Cardiac fibroblast (primary cell): ENCODE data around the gene JPH4.
A peak's percentile ranks its signal among the peaks of the same experiment; 100 is the strongest.

ENCODE experiments used
- DNase-seq, 2 donors: peaks; one replicate each; pipeline versions ENCODE4 v3.0.0 to v3.0.0-alpha.2; 2010; ENCODE audit warnings: low read depth in 2 of 2
- H3K4me3 ChIP-seq, 2 donors: replicated peaks in 1 of 2; 1 replicate in 1 of 2; 2 replicates in 1 of 2; pipeline ENCODE4 v1.5.1; 2011; ENCODE audit warnings: low read depth in 2 of 2, low read length in 2 of 2, mild to moderate bottlenecking in 2 of 2, moderate library complexity in 1 of 2
- TF ChIP-seq, protein P1 (sequence below): IDR thresholded peaks from one replicate; pipeline ENCODE4 v1.5.1; 2011; ENCODE audit warnings: low read depth, mild to moderate bottlenecking, low read length, inconsistent platforms

JPH4 gene

DNA sequence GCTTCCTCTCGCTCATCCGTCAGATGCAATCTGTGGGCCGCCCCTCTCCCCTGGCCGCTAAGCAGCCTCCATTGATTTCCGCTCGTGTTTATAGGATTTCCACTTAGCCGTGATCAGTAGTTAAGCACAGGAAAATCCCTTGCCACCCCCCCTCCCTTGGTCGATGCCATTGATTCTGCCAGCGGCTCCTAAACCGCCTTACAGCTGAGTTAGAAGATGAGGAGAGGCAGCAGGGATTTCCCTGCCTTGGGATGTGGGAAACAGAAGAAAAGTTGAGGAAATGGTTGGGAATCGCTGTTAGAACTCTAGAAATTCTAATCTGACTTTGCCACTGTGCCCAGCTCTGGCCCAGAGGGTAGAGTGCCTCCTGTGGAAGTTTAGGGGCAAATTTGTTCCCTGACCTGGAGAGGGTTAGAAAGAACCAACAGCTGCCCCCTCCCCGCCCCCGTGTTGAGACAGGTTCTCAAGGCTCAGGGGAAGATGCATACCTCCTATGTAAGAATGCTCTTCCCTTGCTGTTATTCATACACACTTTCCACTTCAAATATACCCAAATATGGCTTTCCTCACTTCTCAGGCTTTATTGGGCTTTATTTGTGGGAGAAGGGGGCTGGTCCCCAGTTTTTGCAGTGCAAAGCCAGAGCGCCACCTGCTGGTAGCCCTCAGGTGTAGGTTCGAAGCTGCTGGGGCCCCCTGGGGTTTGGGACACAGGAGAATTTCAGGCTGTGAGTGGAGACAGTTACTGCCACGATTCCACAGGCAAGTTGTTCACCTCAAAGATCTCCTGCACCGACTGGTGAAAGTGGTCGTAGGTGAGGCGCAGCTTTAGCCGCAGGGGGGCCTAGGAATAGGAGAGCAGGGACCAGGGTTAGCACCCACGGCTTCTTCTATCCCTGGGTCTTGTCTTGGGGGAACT, 19.3 kb downstream of the JPH4 start:
- H3K4me3 ChIP-seq, result no peak overlapping the region
- TF ChIP-seq, protein P1, sequence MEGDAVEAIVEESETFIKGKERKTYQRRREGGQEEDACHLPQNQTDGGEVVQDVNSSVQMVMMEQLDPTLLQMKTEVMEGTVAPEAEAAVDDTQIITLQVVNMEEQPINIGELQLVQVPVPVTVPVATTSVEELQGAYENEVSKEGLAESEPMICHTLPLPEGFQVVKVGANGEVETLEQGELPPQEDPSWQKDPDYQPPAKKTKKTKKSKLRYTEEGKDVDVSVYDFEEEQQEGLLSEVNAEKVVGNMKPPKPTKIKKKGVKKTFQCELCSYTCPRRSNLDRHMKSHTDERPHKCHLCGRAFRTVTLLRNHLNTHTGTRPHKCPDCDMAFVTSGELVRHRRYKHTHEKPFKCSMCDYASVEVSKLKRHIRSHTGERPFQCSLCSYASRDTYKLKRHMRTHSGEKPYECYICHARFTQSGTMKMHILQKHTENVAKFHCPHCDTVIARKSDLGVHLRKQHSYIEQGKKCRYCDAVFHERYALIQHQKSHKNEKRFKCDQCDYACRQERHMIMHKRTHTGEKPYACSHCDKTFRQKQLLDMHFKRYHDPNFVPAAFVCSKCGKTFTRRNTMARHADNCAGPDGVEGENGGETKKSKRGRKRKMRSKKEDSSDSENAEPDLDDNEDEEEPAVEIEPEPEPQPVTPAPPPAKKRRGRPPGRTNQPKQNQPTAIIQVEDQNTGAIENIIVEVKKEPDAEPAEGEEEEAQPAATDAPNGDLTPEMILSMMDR, result peak; percentile 94
- peak; percentile 72 for DNase-seq

DNA sequence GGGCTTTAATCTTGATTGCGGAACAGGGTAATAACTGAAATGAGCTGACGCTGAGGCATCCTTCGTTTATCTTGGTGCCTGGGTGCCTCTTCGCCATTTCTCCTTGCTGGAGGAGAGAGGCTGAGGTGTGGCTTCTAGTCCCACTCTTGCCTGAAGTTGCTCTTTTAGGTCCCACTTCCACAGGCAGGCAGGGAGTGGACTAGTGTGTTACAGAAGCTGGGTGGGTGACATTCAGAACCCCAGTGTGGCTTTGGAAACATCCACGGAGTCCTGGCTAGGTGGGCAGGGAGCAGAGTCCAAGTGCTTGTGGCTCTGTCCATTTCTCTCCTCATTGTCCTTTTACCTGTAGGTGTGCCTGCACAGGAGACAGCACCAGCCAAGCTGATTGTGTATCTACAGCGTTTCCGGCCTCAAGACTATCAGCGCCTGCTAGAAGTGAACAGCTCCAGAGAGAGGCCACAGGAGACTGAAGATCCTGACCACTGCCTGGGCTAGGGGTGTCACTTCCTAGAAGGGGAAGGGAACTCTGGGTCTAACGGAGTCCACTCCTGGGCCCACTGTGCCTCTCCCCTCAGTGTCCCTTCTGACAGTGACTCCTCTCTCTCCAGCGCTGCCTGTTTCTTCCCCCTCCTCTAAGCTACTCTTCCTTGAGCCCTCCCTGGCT, 20.1 kb downstream of the JPH4 start:
- no peak overlapping the region for H3K4me3 ChIP-seq
- TF ChIP-seq, protein P1, result no peak
- no peak for DNase-seq

DNA sequence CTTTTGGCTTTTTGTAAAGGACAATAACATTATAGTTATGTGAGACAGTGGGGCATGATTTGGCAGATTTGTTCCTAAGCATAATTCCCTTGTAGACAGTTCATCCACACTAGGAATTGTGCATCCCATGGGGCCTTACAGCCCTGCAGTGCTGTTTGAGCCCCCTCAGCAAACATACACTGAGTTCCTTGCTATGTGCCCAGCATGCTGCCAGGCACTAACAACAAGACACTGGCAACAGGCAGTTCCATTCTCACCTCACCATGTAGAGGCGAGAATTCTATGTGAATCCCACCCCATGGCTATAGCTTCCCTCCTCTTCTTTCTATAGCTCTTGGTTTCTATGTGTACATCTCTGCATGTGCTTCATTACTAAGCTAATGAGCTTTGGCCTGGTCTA, 20.6 kb downstream of the JPH4 start:
- H3K4me3 ChIP-seq, result no peak overlapping the region
- DNase-seq, result no peak
- TF ChIP-seq, protein P1, result no peak

DNA sequence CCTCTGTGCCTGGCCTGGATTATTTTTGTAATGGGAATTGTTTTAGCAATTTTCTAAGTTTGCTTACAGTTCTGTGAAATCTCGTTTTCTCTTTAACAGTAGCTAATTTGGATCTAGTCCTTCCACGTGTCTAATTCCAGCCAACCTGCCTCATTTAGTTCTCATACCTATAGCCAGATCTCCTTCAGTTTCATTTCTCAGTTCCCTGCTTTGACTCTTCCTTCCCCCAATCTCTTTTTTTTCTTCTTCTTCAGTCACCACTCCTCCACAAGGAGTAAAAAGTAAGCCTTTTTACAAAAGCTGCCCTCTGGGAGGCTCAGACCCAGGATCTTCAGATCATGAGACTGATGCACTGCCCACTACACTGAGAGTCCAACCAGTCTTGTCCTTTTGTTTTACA, 21.1 kb downstream of the JPH4 start:
- DNase-seq, result no peak
- TF ChIP-seq, protein P1, result no peak
- H3K4me3 ChIP-seq, result no peak overlapping the region

DNA sequence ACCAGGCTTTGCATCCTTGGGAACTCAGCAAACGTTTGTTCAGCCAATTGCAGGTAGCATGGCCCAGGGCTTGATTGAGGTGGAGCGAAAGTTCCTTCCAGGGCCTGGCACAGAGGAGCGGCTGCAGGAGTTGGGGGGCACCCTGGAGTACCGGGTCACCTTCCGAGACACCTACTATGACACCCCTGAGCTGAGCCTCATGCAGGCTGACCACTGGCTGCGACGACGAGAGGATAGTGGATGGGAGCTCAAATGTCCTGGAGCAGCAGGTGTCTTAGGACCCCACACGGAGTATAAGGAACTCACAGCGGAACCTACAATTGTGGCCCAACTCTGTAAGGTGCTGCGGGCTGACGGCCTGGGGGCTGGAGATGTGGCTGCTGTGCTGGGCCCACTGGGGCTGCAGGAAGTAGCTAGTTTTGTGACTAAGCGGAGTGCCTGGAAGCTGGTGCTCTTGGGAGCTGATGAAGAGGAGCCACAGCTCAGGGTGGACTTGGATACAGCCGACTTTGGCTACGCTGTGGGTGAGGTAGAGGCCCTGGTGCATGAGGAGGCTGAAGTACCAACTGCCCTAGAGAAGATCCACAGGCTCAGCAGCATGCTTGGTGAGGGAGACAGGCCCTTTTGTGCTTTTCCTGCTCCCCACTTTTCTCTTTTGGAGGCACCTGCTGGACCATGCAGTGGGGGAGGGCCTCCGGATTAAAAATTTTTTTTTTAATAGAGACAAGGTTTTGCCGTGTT, 21.7 kb downstream of the JPH4 start:
- TF ChIP-seq, protein P1, result no peak
- DNase-seq, result no peak
- H3K4me3 ChIP-seq, result peak overlapping the region; percentile 78 to 91

DNA sequence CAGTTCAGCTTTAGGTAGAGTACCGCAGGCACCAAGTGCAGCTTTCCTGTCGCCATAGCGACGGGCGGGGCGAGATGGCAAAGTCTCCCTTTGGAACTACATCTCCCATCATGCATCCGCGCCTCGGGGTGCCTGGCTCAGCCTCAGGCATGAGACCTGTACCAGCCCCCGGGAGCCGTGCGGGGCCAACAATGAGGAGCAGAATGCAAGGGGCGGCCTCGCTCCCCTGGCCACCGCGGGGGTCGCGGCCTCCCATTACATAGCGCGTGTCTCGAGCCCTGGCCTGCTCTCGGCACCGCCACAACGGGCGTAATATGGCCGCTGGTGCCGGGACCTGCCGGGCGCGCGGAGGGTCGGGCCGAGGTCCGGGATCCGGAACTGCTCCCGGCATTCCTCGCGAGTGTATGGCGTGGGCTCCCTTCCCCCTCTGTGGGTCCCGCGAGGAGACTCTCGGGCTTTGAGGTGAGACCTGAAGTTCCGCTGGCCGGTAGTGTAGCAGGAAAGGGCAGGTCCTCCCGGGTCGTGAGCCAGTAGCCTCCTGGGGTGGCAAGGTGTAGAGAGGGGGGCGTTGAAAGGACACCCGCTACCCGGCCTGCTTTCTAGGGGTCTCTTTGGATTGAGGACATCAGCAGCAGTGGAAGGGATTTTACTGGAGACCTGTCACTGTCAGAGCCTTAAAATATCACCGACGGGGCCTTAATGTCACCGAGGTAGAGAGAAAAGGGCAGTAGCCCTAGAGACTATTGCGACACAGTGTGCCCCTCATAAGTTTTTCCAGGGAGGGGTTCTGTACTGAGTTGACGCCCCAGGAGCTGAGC, 22.5 kb downstream of the JPH4 start, which contains the start of gene THTPA:
Gene THTPA, plus strand, starts transcription at position 390 of the 818 bp plus-strand sequence. CDS start 487 bp downstream, outside the sequence.
- TF ChIP-seq, protein P1, result no peak

More for the DNA sequence above, 22.5 kb downstream of the JPH4 start, which contains the start of gene THTPA:
- DNase-seq, result peak; percentile 89 to 92
- H3K4me3 ChIP-seq, result peak within 1 kb of the TSS; percentile 78 to 91
